Measurements from ENCODE around the gene KIFC3. TPM values are rescaled to one million over a fixed set of nuclear protein-coding genes. Genes with fewer than 3 reads are reported as not detected.

Gene KIFC3
- polyA plus RNA-seq, 1 experiment = 60.5 TPM

- TF ChIP-seq, protein P1, sequence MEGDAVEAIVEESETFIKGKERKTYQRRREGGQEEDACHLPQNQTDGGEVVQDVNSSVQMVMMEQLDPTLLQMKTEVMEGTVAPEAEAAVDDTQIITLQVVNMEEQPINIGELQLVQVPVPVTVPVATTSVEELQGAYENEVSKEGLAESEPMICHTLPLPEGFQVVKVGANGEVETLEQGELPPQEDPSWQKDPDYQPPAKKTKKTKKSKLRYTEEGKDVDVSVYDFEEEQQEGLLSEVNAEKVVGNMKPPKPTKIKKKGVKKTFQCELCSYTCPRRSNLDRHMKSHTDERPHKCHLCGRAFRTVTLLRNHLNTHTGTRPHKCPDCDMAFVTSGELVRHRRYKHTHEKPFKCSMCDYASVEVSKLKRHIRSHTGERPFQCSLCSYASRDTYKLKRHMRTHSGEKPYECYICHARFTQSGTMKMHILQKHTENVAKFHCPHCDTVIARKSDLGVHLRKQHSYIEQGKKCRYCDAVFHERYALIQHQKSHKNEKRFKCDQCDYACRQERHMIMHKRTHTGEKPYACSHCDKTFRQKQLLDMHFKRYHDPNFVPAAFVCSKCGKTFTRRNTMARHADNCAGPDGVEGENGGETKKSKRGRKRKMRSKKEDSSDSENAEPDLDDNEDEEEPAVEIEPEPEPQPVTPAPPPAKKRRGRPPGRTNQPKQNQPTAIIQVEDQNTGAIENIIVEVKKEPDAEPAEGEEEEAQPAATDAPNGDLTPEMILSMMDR (IDR thresholded peaks at IDR 0.05; ENCODE audit: insufficient read depth, low read depth, low read length) = no peak
- ChIA-PET CTCF (interaction anchor here (1.9 kb wide), 1 partner anchor 150 kb away, joined by 5 read pairs; no protein-coding TSS in a partner anchor), POLR2A (no interaction called here)
- H3K27me3 ChIP-seq (ENCODE audit: control insufficient read depth, insufficient read depth, low read length) = peaks cover 2% of the 10 kb centered on the region; the same call in 1 of the 2 replicates
- DNase-seq (ENCODE audit: low read depth) = no peak
- no peaks in the 10 kb centered on the region for H3K36me3 ChIP-seq (ENCODE audit: control insufficient read depth, insufficient read depth, low read length)
- no peak overlapping the region for H3K4me3 ChIP-seq (ENCODE audit: low read depth, low read length)
Measured at GRCh38 chr16:57726433-57726947, 75.8 kb downstream of the KIFC3 start.

DNA sequence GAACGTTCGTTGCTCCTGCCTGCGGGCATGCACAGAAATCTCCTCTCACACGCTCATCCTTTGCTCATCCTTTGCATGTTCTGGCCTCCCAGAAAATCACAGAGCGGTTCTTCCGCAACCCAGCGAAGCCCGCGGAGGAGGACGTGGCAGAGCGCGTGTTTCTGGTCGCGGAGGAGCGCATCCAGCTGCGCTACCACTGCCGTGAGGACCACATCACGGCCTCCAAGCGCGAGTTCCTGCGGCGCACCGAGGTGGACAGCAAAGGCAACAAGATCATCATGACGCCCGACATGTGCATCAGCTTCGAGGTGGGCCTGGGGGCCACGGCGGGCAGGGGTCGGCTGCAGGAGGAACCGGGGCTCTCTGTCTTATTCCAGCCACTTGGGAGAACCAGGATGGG is 76.3 kb downstream of the KIFC3 start:
- TF ChIP-seq, protein P1 (IDR thresholded peaks at IDR 0.05; ENCODE audit: insufficient read depth, low read depth, low read length) = no peak
- Histone ChIP-seq H3K4me3 (ENCODE audit: low read depth, low read length) (no peak overlapping the region), H3K36me3 (ENCODE audit: control insufficient read depth, insufficient read depth, low read length) (no peaks in the 10 kb centered on the region), H3K27me3 (ENCODE audit: control insufficient read depth, insufficient read depth, low read length) (peaks cover 2% of the 10 kb centered on the region; the same call in 1 of the 2 replicates)
- ChIA-PET CTCF (interaction anchor here (1.2 to 1.9 kb wide), 2 partner anchors 12 to 150 kb away, joined by 4 to 5 read pairs; no protein-coding TSS in a partner anchor), POLR2A (no interaction called here)
- DNase-seq (ENCODE audit: low read depth) = no peak

- Histone ChIP-seq H3K36me3 (ENCODE audit: control insufficient read depth, insufficient read depth, low read length) (no peaks in the 10 kb centered on the region), H3K4me3 (ENCODE audit: low read depth, low read length) (no peak overlapping the region), H3K27me3 (ENCODE audit: control insufficient read depth, insufficient read depth, low read length) (peaks cover 2% of the 10 kb centered on the region; the same call in 1 of the 2 replicates)
- TF ChIP-seq, protein P1 (IDR thresholded peaks at IDR 0.05; ENCODE audit: insufficient read depth, low read depth, low read length) = no peak
- POLR2A ChIA-PET = no interaction called here
- no peak for DNase-seq (ENCODE audit: low read depth)
- CTCF ChIA-PET = interaction anchor here (1.2 to 1.9 kb wide), 3 partner anchors 11 to 149 kb away, joined by 3 to 5 read pairs (median 4); no protein-coding TSS in a partner anchor
Measured at GRCh38 chr16:57725554-57725953, 76.7 kb downstream of the KIFC3 start.

- H3K4me3 ChIP-seq (ENCODE audit: low read depth, low read length) = no peak overlapping the region
- TF ChIP-seq, protein P1 (IDR thresholded peaks at IDR 0.05; ENCODE audit: insufficient read depth, low read depth, low read length) = no peak
- ChIA-PET POLR2A (no interaction called here), CTCF (interaction anchor here (0.9 to 1.9 kb wide), 4 partner anchors 8 to 149 kb away, joined by 3 to 5 read pairs (median 4); no protein-coding TSS in a partner anchor)
- H3K36me3 ChIP-seq (ENCODE audit: control insufficient read depth, insufficient read depth, low read length) = no peaks in the 10 kb centered on the region
- no peak for DNase-seq (ENCODE audit: low read depth)
- H3K27me3 ChIP-seq (ENCODE audit: control insufficient read depth, insufficient read depth, low read length) = peaks cover 2% of the 10 kb centered on the region; the same call in 1 of the 2 replicates
Measured at GRCh38 chr16:57725151-57725550, 77.1 kb downstream of the KIFC3 start.

DNA sequence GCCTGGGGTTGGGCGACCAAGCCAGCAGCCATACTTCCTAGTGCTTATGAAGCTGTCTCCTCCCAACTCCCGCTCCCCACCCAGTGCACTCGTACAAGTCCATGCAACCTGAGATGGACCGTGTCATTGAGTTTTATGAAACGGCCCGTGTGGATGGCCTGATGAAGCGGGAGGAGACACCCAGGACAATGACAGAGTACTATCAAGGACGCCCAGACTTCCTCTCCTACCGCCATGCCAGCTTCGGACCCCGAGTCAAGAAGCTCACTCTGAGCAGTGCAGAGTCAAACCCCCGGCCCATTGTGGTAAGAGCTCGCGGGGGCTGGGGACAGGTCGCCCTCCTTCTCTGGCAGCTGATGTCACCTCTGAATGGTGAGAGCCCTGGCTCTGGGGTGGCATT is 77.8 kb downstream of the KIFC3 start:
- ChIA-PET CTCF (interaction anchor here (0.9 to 1.3 kb wide), 3 partner anchors 8 to 34 kb away, joined by 3 to 4 read pairs (median 3); no protein-coding TSS in a partner anchor), POLR2A (no interaction called here)
- H3K4me3 ChIP-seq (ENCODE audit: low read depth, low read length) = no peak overlapping the region
- DNase-seq (ENCODE audit: low read depth) = no peak
- peaks cover 2% of the 10 kb centered on the region; the same call in 1 of the 2 replicates for H3K27me3 ChIP-seq (ENCODE audit: control insufficient read depth, insufficient read depth, low read length)
- TF ChIP-seq, protein P1 (IDR thresholded peaks at IDR 0.05; ENCODE audit: insufficient read depth, low read depth, low read length) = no peak
- no peaks in the 10 kb centered on the region for H3K36me3 ChIP-seq (ENCODE audit: control insufficient read depth, insufficient read depth, low read length)

Measured in BJ (cell line).